H1 (cell line): ENCODE results near the gene GABPB1. TPM values are rescaled to one million over a fixed set of nuclear protein-coding genes. Genes with fewer than 3 reads are reported as not detected.

Source experiments
- CTBP2 ChIP-seq: IDR thresholded peaks from 2 replicates; pipeline ENCODE4 v1.7.0; 2011; ENCODE audit warnings: borderline replicate concordance, mild to moderate bottlenecking, moderate library complexity, mixed read lengths, low read length; ENCODE audit not compliant: insufficient read depth, insufficient read length
- HDAC2 ChIP-seq, 2 experiments: fragments of 300-600 bp in 1 of 2; sonication (generic) in 1 of 2; IDR thresholded peaks; 2 replicates each; pipeline ENCODE4 v1.6.1; 2011 to 2012; ENCODE audit warnings: low read depth in 2 of 2, low read length in 2 of 2, mild to moderate bottlenecking in 2 of 2, moderate library complexity in 2 of 2, borderline replicate concordance in 1 of 2, inconsistent platforms in 1 of 2
- YY1 ChIP-seq: IDR thresholded peaks from 2 replicates; pipeline ENCODE4 v1.6.1; 2011; ENCODE audit warnings: low read depth, mild to moderate bottlenecking, low read length
- polyA plus RNA-seq, 7 experiments: library from polyadenylated mRNA; depleted of rRNA in 3 of 7; stranded (reverse) in 5 of 7; unstranded in 2 of 7; fragments of >200 nt in 5 of 7; fragments of 200-250 nt in 2 of 7; gene quantifications; 1 replicate in 5 of 7; 2 replicates in 1 of 7; 4 replicates in 1 of 7; pipeline versions ENCODE4 v1.2.1 to v1.2.3, GENCODE V29; 2011 to 2013; ENCODE audit warnings: missing spikeins in 2 of 7, mixed read lengths in 2 of 7
- total RNA-seq: library from RNA; stranded (reverse); fragmentation: NEBNext Ultra II Directional; extraction: Animal tissue kit (Norgen Biotek cat#: 25700); gene quantifications from 2 replicates; pipeline ENCODE4 v1.2.1, GENCODE V29; 2021

The GABPB1 gene
- total and polyA plus RNA-seq, 2 of the 8 experiments (the other 6 are each of a cell fraction or from before 2014, with no cell fraction given) = 24.5 to 32.3 TPM

DNA sequence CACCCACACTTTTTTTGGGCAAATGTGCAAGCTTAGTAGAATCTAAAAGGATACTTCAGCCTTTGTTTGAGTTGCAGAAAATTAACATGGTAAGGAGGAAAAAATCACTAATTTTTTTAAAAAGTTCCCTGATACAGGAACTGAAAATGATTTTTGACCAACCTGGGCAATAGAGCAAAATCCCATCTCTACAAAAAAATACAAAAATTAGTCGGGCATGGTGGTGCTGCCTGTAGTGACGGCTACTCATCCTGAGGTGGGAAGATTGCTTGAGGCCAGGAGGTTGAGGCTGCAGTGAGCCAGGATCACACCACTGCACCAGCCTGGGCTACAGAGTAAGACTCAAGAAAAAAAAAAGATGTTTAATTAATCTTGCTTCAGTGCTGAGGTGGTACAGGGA lies 10.6 kb upstream of the GABPB1 start (continued):
- TF ChIP-seq CTBP2 (no peak), YY1 (no peak), HDAC2 (IDR thresholded peaks at IDR 0.05; ENCODE audit: borderline replicate concordance in 1 of 2, low read depth in 2 of 2, low read length in 2 of 2) (no peak)
